NCI-H1417 treated with DMSO at 0.1 percent for 48 hours (cell line): ENCODE data around the gene MAN2A2.
"Not testable (repeated sequence)": the region's sequence is repeated elsewhere in the genome, so short reads cannot be mapped to it uniquely, and the experiment has no call there.

Experiments
- DNase-seq: peaks from one replicate; lab custom pipeline; 2025; lab: John Stamatoyannopoulos, UW

Gene MAN2A2

GRCh38 chr15:90904746-90905145, 1.6 kb downstream of the MAN2A2 start:
- DNase-seq, result no peak

DNA sequence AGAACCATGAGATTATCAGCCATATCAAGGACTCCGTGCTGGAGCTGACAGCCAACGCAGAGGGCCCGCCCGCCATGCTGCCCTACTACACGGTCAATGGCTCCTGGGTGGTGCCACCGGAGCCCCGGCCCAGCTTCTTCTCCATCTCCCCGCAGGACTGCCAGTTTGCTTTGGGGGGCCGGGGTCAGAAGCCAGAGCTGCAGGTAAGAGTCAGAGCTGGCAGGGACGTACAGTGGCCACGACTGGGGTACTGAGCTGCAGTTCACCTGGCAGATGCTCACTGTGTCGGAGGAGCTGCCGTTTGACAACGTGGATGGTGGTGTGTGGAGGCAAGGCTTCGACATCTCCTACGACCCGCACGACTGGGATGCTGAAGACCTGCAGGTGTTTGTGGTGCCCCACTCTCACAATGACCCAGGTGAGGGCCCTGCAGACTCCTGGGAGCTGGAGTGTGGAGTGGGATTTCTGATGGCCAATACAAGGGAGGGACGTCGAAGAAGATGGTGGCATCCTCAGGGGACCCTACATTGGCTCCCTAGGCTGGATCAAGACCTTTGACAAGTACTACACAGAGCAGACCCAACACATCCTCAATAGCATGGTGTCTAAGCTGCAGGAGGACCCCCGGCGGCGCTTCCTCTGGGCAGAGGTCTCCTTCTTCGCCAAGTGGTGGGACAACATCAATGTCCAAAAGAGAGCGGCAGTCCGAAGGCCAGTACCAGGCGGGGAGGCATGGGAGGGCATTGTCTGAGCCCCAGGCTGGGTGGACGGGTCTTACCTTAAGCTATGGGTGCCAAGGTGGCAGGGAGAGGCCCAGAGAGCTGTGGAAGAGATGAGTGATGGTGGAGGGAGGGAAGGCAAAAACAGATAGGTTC, 2.4 kb downstream of the MAN2A2 start:
- DNase-seq, result no peak

GRCh38 chr15:90906181-90906849, 3.2 kb downstream of the MAN2A2 start:
- DNase-seq, result no peak

DNA sequence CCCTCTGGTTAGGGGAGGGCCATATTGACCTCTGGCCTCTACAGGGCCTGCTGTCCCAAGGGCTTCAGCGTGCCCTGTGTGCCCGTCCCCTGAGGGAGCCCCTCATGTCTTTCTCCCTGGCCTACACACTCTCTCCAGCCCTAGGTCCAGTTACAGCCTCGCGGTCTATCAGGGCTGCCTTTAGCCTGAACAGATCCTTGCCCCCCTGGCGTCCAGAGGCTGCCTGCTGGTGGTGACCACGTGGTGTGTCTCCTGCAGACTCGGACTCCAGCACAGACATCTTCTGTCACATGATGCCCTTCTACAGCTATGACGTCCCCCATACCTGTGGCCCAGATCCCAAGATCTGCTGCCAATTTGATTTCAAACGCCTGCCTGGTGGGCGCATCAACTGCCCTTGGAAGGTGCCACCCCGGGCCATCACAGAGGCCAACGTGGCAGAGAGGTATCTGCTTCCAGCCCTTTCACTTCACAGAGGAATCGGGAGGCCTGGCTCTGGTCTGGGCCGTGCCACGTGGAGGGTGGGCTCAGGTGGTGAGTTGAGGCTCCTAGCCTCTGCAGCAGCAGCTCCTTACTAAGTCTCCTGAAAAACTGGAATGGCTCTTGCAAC, 4.1 kb downstream of the MAN2A2 start:
- no peak for DNase-seq

- DNase-seq, result no peak
Measured at GRCh38 chr15:90907838-90908507, 4.9 kb downstream of the MAN2A2 start.

GRCh38 chr15:90909449-90909848, 6.3 kb downstream of the MAN2A2 start:
- not testable (repeated sequence) for DNase-seq

DNA sequence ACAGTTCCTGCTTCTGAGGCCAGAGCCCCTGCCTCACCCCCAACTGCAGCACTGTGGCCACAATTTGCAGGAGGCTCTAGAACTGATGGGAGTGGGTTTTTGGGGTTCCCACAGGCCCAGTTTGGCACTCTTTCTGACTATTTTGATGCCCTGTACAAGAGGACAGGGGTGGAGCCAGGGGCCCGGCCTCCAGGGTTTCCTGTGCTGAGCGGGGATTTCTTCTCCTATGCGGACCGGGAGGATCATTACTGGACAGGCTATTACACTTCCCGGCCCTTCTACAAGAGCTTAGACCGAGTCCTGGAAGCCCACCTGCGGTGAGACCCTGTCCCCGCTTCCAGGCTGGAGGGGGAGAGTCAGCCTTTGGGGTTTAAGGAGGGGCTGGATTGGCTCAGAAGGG, 6.9 kb downstream of the MAN2A2 start:
- DNase-seq, result no peak

GRCh38 chr15:90910441-90911301, 7.6 kb downstream of the MAN2A2 start:
- no peak for DNase-seq

DNA sequence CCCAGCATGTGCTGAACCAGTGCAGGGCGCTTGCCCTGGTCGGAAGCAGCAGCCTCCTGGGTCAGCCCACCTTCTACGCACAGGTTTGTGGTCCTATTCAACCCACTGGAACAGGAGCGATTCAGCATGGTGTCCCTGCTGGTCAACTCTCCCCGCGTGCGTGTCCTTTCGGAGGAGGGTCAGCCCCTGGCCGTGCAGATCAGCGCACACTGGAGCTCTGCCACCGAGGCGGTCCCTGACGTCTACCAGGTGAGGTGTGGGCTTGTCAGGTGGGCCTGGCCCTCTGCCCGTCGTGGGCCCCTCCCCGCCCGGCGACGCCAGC, 8.2 kb downstream of the MAN2A2 start:
- no peak for DNase-seq

GRCh38 chr15:90911906-90912769, 9.0 kb downstream of the MAN2A2 start:
- DNase-seq, result no peak

DNA sequence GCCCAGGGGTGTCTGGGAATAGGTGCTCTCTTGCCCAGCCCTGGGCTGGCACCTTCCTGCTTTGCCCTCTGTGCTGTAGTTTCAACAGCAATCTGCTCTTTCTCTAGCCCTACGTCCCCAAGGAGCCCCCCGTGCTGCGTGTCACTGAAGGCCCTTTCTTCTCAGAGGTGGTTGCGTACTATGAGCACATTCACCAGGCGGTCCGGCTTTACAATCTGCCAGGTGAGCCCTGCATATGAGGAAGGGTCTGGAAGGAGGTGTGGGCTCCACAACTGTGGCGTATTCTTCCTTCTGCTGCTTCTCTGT, 9.6 kb downstream of the MAN2A2 start:
- no peak for DNase-seq

- no peak for DNase-seq
Measured at GRCh38 chr15:90913398-90913944, 10.4 kb downstream of the MAN2A2 start.

GRCh38 chr15:90914305-90915080, 11.4 kb downstream of the MAN2A2 start:
- DNase-seq, result no peak

- no peak for DNase-seq
Measured at GRCh38 chr15:90915216-90915807, 12.2 kb downstream of the MAN2A2 start.

GRCh38 chr15:90915808-90916440, 12.8 kb downstream of the MAN2A2 start:
- no peak for DNase-seq

DNA sequence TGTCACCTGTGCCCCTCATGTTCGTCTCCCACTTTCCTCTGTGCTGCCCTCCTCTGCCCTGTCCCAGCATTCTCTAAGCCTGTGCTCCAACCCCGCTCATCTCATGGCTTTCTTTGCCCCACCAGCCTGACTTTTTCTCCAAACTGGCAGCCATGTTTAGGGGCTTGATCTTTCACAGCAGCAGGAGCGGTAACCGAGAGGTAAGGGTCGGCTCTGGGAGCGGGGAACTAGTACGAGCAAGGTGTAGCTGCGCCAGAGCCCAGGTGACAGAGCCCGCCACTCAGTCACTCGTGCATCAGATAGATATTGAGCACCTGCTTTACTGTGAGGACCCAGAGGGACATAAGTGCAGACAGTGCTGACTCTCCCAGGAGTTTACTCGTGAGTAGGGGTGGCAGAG, 13.4 kb downstream of the MAN2A2 start:
- DNase-seq, result no peak

- DNase-seq, result no peak
Measured at GRCh38 chr15:90917569-90917968, 14.5 kb downstream of the MAN2A2 start.

DNA sequence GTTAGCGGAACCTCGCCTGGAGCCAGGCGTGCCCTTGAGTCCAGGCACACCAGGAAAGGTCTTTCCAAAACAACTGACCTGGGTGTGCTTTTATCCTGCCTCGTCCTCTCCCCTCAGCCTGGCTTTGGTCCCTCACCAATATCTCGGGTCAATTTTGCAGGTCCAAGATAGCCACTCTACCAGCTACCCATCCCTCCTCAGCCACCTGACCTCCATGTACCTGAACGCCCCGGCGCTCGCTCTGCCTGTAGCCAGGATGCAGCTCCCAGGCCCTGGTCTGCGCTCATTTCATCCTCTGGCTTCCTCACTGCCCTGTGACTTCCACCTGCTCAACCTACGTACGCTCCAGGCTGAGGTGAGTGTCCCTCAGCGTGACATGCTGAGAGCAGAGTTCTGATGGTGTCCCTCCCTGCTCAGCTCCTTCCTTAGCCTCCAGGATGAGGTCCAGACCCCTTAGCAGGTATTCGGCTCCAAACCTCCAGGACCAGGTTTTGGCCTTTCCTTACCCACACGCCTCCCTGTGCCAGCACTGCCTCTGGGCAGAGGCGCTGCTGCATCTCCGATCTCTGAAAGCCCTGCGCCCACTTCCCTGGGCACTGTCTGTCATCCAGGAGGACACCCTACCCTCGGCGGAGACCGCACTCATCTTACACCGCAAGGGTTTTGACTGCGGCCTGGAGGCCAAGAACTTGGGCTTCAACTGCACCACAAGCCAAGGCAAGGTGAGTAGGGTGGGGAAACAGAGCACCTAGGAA, 15.1 kb downstream of the MAN2A2 start:
- DNase-seq, result no peak
